ENCODE measurements around the gene CAMK2D. TPM values are rescaled to one million over a fixed set of nuclear protein-coding genes. Genes with fewer than 3 reads are reported as not detected.

The CAMK2D gene
- total RNA-seq, 1 donor from 2014 or later, result 38.1 TPM

- DNase-seq (ENCODE audit: low read depth in 2 of 2), result no peak
Measured at GRCh38 chr4:113572620-113573019, 188.9 kb downstream of the CAMK2D start.

GRCh38 chr4:113566015-113566795 lies 195.3 kb downstream of the CAMK2D start:
- no peak for DNase-seq (ENCODE audit: low read depth in 2 of 2)

GRCh38 chr4:113565702-113566012 lies 195.9 kb downstream of the CAMK2D start:
- DNase-seq (ENCODE audit: low read depth in 2 of 2), result no peak

- DNase-seq (ENCODE audit: low read depth in 2 of 2), result no peak
Measured at GRCh38 chr4:113564493-113564892, 197.0 kb downstream of the CAMK2D start.

GRCh38 chr4:113563691-113564378 lies 197.7 kb downstream of the CAMK2D start:
- no peak for DNase-seq (ENCODE audit: low read depth in 2 of 2)

GRCh38 chr4:113561758-113562157 lies 199.8 kb downstream of the CAMK2D start:
- no peak for DNase-seq (ENCODE audit: low read depth in 2 of 2)

- DNase-seq (ENCODE audit: low read depth in 2 of 2), result no peak
Measured at GRCh38 chr4:113561092-113561491, 200.4 kb downstream of the CAMK2D start.

GRCh38 chr4:113560579-113560978 lies 201.0 kb downstream of the CAMK2D start:
- peak; percentile 11 to 54 for DNase-seq (ENCODE audit: low read depth in 2 of 2)

GRCh38 chr4:113559947-113560346 lies 201.6 kb downstream of the CAMK2D start:
- no peak for DNase-seq (ENCODE audit: low read depth in 2 of 2)

GRCh38 chr4:113556382-113557134 lies 205.0 kb downstream of the CAMK2D start:
- DNase-seq (ENCODE audit: low read depth in 2 of 2), result no peak

GRCh38 chr4:113555868-113556267 lies 205.7 kb downstream of the CAMK2D start:
- no peak for DNase-seq (ENCODE audit: low read depth in 2 of 2)

GRCh38 chr4:113553082-113553481 lies 208.5 kb downstream of the CAMK2D start:
- no peak for DNase-seq (ENCODE audit: low read depth in 2 of 2)

- DNase-seq (ENCODE audit: low read depth in 2 of 2), result no peak
Measured at GRCh38 chr4:113550510-113550909, 211.0 kb downstream of the CAMK2D start.

GRCh38 chr4:113548303-113548702 lies 213.2 kb downstream of the CAMK2D start:
- no peak for DNase-seq (ENCODE audit: low read depth in 2 of 2)

- DNase-seq (ENCODE audit: low read depth in 2 of 2), result peak; percentile 93 to 95
Measured at GRCh38 chr4:113547487-113548042, 214.0 kb downstream of the CAMK2D start.

GRCh38 chr4:113541933-113542332 lies 219.6 kb downstream of the CAMK2D start:
- no peak for DNase-seq (ENCODE audit: low read depth in 2 of 2)

- DNase-seq (ENCODE audit: low read depth in 2 of 2), result peak; percentile 45 to 93
Measured at GRCh38 chr4:113540859-113541258, 220.7 kb downstream of the CAMK2D start.

- DNase-seq (ENCODE audit: low read depth in 2 of 2), result no peak
Measured at GRCh38 chr4:113539408-113539807, 222.1 kb downstream of the CAMK2D start.

GRCh38 chr4:113537628-113538027 lies 223.9 kb downstream of the CAMK2D start:
- no peak for DNase-seq (ENCODE audit: low read depth in 2 of 2)

- no peak for DNase-seq (ENCODE audit: low read depth in 2 of 2)
Measured at GRCh38 chr4:113537203-113537602, 224.3 kb downstream of the CAMK2D start.

GRCh38 chr4:113534711-113535110 lies 226.8 kb downstream of the CAMK2D start:
- DNase-seq (ENCODE audit: low read depth in 2 of 2), result no peak

- no peak for DNase-seq (ENCODE audit: low read depth in 2 of 2)
Measured at GRCh38 chr4:113531572-113531971, 230.0 kb downstream of the CAMK2D start.
